Measurements from ENCODE around the gene NTN4.
"Not testable (repeated sequence)": the region's sequence is repeated elsewhere in the genome, so short reads cannot be mapped to it uniquely, and the experiment has no call there.

The NTN4 gene

DNA sequence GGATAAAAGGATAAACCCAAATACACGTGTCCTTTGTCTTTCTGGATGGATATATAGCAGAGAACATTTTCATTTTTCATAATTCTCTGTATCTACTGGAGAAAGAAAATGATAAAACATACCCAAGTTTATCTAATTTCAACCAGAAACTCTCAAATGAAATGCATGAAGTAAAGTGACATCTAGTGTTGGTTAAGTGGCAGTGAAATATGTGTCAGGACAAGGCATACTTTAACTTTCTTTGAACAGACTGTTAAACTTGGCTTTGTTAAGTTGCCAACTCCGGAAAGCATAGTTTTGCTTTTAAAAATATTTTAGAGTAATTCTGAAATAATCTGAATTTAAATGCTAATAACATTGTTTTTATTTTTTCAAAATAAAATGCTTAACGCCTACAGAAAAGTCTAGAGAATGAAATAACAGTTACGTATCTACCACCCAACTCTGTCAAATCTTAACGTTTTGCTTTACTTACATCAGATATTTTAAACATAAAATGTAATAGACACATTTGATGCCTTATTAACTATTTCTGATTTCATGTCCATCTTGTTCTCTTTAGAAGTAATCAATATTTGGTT is 25.2 kb upstream of the NTN4 start:
- WGBS, 2 experiments, result 69 to 97% methylated on average over 2 to 3 of the region's 5 CpGs
- Histone ChIP-seq H3K27ac (ENCODE audit: insufficient read depth, low read depth, low read length, poor library complexity, severe bottlenecking) (no peak overlapping the region), H3K9me3 (ENCODE audit: control insufficient read depth, low read length) (no peaks in the 10 kb centered on the region), H3K4me1 (ENCODE audit: control insufficient read depth, insufficient read depth, low read length) (no peaks in the 10 kb centered on the region), H3K27me3 (ENCODE audit: control insufficient read depth, insufficient read depth, low read length, poor library complexity, severe bottlenecking) (no peaks in the 10 kb centered on the region), H3K4me3 (ENCODE audit: insufficient read depth, low read depth, low read length) (no peak overlapping the region), H3K36me3 (ENCODE audit: control insufficient read depth, insufficient read depth, low read length) (no peaks in the 10 kb centered on the region)

GRCh38 chr12:95812155-95812554 is 21.6 kb upstream of the NTN4 start:
- H3K36me3 ChIP-seq (ENCODE audit: control insufficient read depth, insufficient read depth, low read length); H3K4me1 ChIP-seq (ENCODE audit: control insufficient read depth, insufficient read depth, low read length); H3K27me3 ChIP-seq (ENCODE audit: control insufficient read depth, insufficient read depth, low read length, poor library complexity, severe bottlenecking); H3K9me3 ChIP-seq (ENCODE audit: control insufficient read depth, low read length); H3K4me3 ChIP-seq (ENCODE audit: insufficient read depth, low read depth, low read length); H3K27ac ChIP-seq (ENCODE audit: insufficient read depth, low read depth, low read length, poor library complexity, severe bottlenecking): not testable (repeated sequence)
- 80 to 89% methylated on average over 3 to 4 of the region's 4 CpGs for WGBS, 2 experiments

DNA sequence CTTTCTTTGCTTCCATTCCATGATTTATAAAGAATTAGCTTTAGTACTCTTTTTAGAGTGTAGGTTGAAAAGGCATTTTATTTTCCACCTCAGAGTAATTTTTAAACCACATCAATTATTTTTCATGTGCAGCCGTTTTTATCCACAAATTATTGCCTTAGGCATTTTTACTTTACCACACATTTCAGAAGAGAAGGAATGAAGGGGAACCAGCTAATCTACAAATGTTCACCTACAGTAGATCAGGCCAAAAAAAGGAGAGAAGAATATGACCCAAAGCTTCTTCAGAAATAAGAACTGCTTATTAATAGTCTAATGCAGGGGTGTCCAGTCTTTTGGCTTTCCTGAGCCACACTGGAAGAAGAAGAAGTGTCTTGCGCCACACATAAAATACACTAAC is 19.8 kb upstream of the NTN4 start:
- H3K4me3 ChIP-seq (ENCODE audit: insufficient read depth, low read depth, low read length), result no peak overlapping the region
- no peaks in the 10 kb centered on the region for H3K27me3 ChIP-seq (ENCODE audit: control insufficient read depth, insufficient read depth, low read length, poor library complexity, severe bottlenecking)
- 100% methylated on average over 1 of the region's 2 CpGs; no CpG with 5 or more reads in 1 of the 2 experiments for WGBS, 2 experiments
- no peaks in the 10 kb centered on the region for H3K36me3 ChIP-seq (ENCODE audit: control insufficient read depth, insufficient read depth, low read length)
- no peak overlapping the region for H3K27ac ChIP-seq (ENCODE audit: insufficient read depth, low read depth, low read length, poor library complexity, severe bottlenecking)
- H3K9me3 ChIP-seq (ENCODE audit: control insufficient read depth, low read length), result no peaks in the 10 kb centered on the region
- H3K4me1 ChIP-seq (ENCODE audit: control insufficient read depth, insufficient read depth, low read length), result no peaks in the 10 kb centered on the region

DNA sequence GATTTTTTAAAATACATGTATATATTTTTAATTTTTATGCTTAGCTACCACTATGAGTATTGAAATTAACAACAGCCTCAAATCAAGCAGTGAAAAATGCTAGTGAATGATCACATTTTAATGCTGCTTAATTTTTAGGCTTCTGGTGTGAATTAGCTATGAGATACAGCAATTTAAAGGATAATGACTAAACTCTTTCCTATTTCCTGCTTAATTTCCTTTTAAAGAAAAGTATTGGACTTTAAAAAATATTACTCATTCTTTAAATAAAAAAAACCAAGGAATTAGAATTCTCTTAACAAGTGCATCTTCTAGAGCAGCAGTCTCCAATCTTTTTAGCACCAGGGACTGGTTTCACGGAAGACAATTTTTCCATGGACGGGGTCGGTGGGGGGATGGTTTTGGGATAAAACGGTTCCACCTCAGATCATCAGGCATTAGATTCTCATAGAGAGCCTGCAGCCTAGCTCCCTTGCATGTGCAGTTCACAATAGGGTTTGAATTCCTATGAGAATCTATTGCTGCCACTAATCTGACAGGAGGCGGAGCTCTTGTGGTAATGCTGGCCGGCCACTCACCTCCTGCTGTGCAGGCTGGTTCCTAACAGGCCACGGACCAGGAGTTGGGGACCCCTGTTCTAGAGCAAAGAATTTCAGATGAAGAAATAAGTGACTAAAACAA is 18.6 kb upstream of the NTN4 start:
- WGBS, 2 experiments, result 90 to 96% methylated on average over 7 of the region's 7 CpGs
- H3K4me3 ChIP-seq (ENCODE audit: insufficient read depth, low read depth, low read length), result no peak overlapping the region
- no peaks in the 10 kb centered on the region for H3K27me3 ChIP-seq (ENCODE audit: control insufficient read depth, insufficient read depth, low read length, poor library complexity, severe bottlenecking)
- no peaks in the 10 kb centered on the region for H3K9me3 ChIP-seq (ENCODE audit: control insufficient read depth, low read length)
- no peak overlapping the region for H3K27ac ChIP-seq (ENCODE audit: insufficient read depth, low read depth, low read length, poor library complexity, severe bottlenecking)
- H3K4me1 ChIP-seq (ENCODE audit: control insufficient read depth, insufficient read depth, low read length), result no peaks in the 10 kb centered on the region
- no peaks in the 10 kb centered on the region for H3K36me3 ChIP-seq (ENCODE audit: control insufficient read depth, insufficient read depth, low read length)

DNA sequence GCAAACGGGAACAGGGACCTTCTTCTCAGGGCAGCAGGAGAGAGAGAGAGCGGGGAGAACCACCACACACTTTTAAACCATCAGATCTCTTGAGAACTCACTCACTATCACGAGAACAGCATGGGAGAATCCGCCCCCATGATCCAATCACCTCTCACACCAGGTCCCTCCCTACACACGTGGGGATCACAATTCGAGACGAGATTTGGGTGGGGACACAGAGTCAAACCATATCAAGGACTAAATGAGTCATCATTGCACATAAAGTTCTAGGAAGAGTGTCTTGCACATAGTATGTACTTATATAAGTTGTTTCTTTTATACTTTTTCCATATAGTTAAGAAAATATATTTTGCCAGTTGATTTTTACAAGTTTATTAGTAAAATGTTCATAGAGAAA is 17.6 kb upstream of the NTN4 start:
- H3K27me3 ChIP-seq (ENCODE audit: control insufficient read depth, insufficient read depth, low read length, poor library complexity, severe bottlenecking), result no peaks in the 10 kb centered on the region
- H3K4me1 ChIP-seq (ENCODE audit: control insufficient read depth, insufficient read depth, low read length), result no peaks in the 10 kb centered on the region
- WGBS, 2 experiments, result 93 to 95% methylated on average over 7 of the region's 7 CpGs
- H3K4me3 ChIP-seq (ENCODE audit: insufficient read depth, low read depth, low read length), result no peak overlapping the region
- H3K9me3 ChIP-seq (ENCODE audit: control insufficient read depth, low read length), result no peaks in the 10 kb centered on the region
- no peaks in the 10 kb centered on the region for H3K36me3 ChIP-seq (ENCODE audit: control insufficient read depth, insufficient read depth, low read length)
- no peak overlapping the region for H3K27ac ChIP-seq (ENCODE audit: insufficient read depth, low read depth, low read length, poor library complexity, severe bottlenecking)

GRCh38 chr12:95805864-95806671 is 15.5 kb upstream of the NTN4 start:
- Histone ChIP-seq H3K27me3 (ENCODE audit: control insufficient read depth, insufficient read depth, low read length, poor library complexity, severe bottlenecking) (no peaks in the 10 kb centered on the region), H3K36me3 (ENCODE audit: control insufficient read depth, insufficient read depth, low read length) (no peaks in the 10 kb centered on the region), H3K4me1 (ENCODE audit: control insufficient read depth, insufficient read depth, low read length) (no peaks in the 10 kb centered on the region), H3K27ac (ENCODE audit: insufficient read depth, low read depth, low read length, poor library complexity, severe bottlenecking) (no peak overlapping the region), H3K4me3 (ENCODE audit: insufficient read depth, low read depth, low read length) (no peak overlapping the region), H3K9me3 (ENCODE audit: control insufficient read depth, low read length) (no peaks in the 10 kb centered on the region)
- WGBS, 2 experiments, result 95 to 97% methylated on average over 4 to 5 of the region's 5 CpGs

- no peak overlapping the region for H3K4me3 ChIP-seq (ENCODE audit: insufficient read depth, low read depth, low read length)
- H3K27ac ChIP-seq (ENCODE audit: insufficient read depth, low read depth, low read length, poor library complexity, severe bottlenecking), result no peak overlapping the region
- no peaks in the 10 kb centered on the region for H3K4me1 ChIP-seq (ENCODE audit: control insufficient read depth, insufficient read depth, low read length)
- H3K27me3 ChIP-seq (ENCODE audit: control insufficient read depth, insufficient read depth, low read length, poor library complexity, severe bottlenecking), result no peaks in the 10 kb centered on the region
- 61 to 65% methylated on average over 3 of the region's 3 CpGs for WGBS, 2 experiments
- no peaks in the 10 kb centered on the region for H3K36me3 ChIP-seq (ENCODE audit: control insufficient read depth, insufficient read depth, low read length)
- H3K9me3 ChIP-seq (ENCODE audit: control insufficient read depth, low read length), result no peaks in the 10 kb centered on the region
These were observed 13.7 kb upstream of the NTN4 start for GRCh38 chr12:95804291-95804690.

DNA sequence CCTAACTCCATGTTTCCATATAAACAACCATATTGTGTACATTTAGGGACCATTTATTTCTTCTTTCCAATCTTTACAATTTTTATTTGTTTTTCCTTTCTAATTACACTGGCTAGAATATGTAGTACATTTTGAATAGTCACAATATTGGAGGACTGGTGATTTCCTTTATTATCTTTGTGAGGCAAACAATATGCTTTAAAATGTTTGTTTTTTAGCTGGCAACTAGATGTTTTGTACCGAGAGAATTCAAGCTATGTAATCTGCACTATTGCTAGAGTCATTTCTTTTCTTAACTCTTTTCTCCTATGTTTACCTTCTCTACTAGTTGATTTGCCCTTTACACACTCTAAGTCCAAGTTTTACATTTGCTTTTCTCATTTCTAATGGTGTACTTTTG is 13.3 kb upstream of the NTN4 start:
- no peak overlapping the region for H3K4me3 ChIP-seq (ENCODE audit: insufficient read depth, low read depth, low read length)
- no peaks in the 10 kb centered on the region for H3K9me3 ChIP-seq (ENCODE audit: control insufficient read depth, low read length)
- H3K36me3 ChIP-seq (ENCODE audit: control insufficient read depth, insufficient read depth, low read length), result no peaks in the 10 kb centered on the region
- no peaks in the 10 kb centered on the region for H3K4me1 ChIP-seq (ENCODE audit: control insufficient read depth, insufficient read depth, low read length)
- H3K27ac ChIP-seq (ENCODE audit: insufficient read depth, low read depth, low read length, poor library complexity, severe bottlenecking), result no peak overlapping the region
- H3K27me3 ChIP-seq (ENCODE audit: control insufficient read depth, insufficient read depth, low read length, poor library complexity, severe bottlenecking), result no peaks in the 10 kb centered on the region
- whole genome bisulfite sequencing, 2 experiments, result 93 to 100% methylated on average over 1 of the region's 1 CpG

- no peaks in the 10 kb centered on the region for H3K27me3 ChIP-seq (ENCODE audit: control insufficient read depth, insufficient read depth, low read length, poor library complexity, severe bottlenecking)
- H3K4me3 ChIP-seq (ENCODE audit: insufficient read depth, low read depth, low read length), result no peak overlapping the region
- no peaks in the 10 kb centered on the region for H3K4me1 ChIP-seq (ENCODE audit: control insufficient read depth, insufficient read depth, low read length)
- H3K9me3 ChIP-seq (ENCODE audit: control insufficient read depth, low read length), result no peaks in the 10 kb centered on the region
- 82 to 91% methylated on average over 4 of the region's 5 CpGs for WGBS, 2 experiments
- H3K36me3 ChIP-seq (ENCODE audit: control insufficient read depth, insufficient read depth, low read length), result no peaks in the 10 kb centered on the region
- no peak overlapping the region for H3K27ac ChIP-seq (ENCODE audit: insufficient read depth, low read depth, low read length, poor library complexity, severe bottlenecking)
These were observed 12.1 kb upstream of the NTN4 start for GRCh38 chr12:95802482-95803270.

DNA sequence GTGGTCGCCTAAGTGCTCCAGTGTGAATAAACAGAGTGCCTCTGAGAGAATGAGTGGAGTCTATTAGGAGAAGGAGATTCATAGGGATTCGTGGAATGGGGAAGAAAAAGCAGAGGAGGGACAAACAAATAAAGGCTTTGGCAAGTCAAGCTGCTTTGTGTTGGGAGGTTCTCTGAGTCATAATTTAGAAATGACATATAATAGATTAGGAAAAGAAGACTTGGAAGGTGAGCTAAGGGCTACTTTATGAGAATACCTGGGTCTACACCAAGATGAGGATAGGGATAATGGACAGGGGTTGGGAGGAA is 6.4 kb upstream of the NTN4 start:
- no peaks in the 10 kb centered on the region for H3K36me3 ChIP-seq (ENCODE audit: control insufficient read depth, insufficient read depth, low read length)
- H3K27me3 ChIP-seq (ENCODE audit: control insufficient read depth, insufficient read depth, low read length, poor library complexity, severe bottlenecking), result peaks cover 26% of the 10 kb centered on the region
- WGBS, 2 experiments, result 89% methylated on average over 2 of the region's 2 CpGs
- H3K9me3 ChIP-seq (ENCODE audit: control insufficient read depth, low read length), result no peaks in the 10 kb centered on the region
- no peak overlapping the region for H3K27ac ChIP-seq (ENCODE audit: insufficient read depth, low read depth, low read length, poor library complexity, severe bottlenecking)
- H3K4me3 ChIP-seq (ENCODE audit: insufficient read depth, low read depth, low read length), result no peak overlapping the region
- H3K4me1 ChIP-seq (ENCODE audit: control insufficient read depth, insufficient read depth, low read length), result no peaks in the 10 kb centered on the region
